ENCODE measurements around the gene C16orf74.

- TF ChIP-seq, protein P1, sequence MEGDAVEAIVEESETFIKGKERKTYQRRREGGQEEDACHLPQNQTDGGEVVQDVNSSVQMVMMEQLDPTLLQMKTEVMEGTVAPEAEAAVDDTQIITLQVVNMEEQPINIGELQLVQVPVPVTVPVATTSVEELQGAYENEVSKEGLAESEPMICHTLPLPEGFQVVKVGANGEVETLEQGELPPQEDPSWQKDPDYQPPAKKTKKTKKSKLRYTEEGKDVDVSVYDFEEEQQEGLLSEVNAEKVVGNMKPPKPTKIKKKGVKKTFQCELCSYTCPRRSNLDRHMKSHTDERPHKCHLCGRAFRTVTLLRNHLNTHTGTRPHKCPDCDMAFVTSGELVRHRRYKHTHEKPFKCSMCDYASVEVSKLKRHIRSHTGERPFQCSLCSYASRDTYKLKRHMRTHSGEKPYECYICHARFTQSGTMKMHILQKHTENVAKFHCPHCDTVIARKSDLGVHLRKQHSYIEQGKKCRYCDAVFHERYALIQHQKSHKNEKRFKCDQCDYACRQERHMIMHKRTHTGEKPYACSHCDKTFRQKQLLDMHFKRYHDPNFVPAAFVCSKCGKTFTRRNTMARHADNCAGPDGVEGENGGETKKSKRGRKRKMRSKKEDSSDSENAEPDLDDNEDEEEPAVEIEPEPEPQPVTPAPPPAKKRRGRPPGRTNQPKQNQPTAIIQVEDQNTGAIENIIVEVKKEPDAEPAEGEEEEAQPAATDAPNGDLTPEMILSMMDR (IDR thresholded peaks at IDR 0.05), result no peak
- TF ChIP-seq POLR2A (IDR thresholded peaks at IDR 0.05), result no peak
Observed at GRCh38 chr16:85788819-85789218, 37.9 kb upstream of the C16orf74 start.
